K562 (cell line): Measurements from ENCODE around the gene CDR2L. TPM values are rescaled to one million over a fixed set of nuclear protein-coding genes. Genes with fewer than 3 reads are reported as not detected.

Experiments used
- ARID2 ChIP-seq: fragments of 450-650 bp; IDR thresholded peaks from 2 replicates; pipeline ENCODE4 v1.6.1; 2017; ENCODE audit warnings: antibody characterized with exemption, mild to moderate bottlenecking
- CHD2 ChIP-seq: IDR thresholded peaks from 2 replicates; pipeline ENCODE4 v1.6.1; 2011; ENCODE audit warnings: low read depth, low read length
- ETV5 ChIP-seq: sonication (generic); formaldehyde crosslinking; IDR thresholded peaks from 2 replicates; pipeline ENCODE4 v1.4.0; 2020; ENCODE audit warnings: low read depth, mild to moderate bottlenecking, missing genetic modification reagents
- FOSL1 ChIP-seq: fragments of 200-800 bp; sonication (Bioruptor generic); conservative IDR thresholded peaks from 2 replicates; pipeline ENCODE4 v1.6.1; 2016; ENCODE audit warnings: missing genetic modification characterization, missing compliant biosample characterization
- FOXO4 ChIP-seq: fragments of 450-650 bp; formaldehyde crosslinking; IDR thresholded peaks from 2 replicates; pipeline ENCODE4 v1.4.0; 2020; ENCODE audit warnings: mild to moderate bottlenecking, moderate library complexity
- HDAC2 ChIP-seq: fragments of 450-650 bp; IDR thresholded peaks from 2 replicates; pipeline ENCODE4 v1.6.1; 2016; ENCODE audit warnings: mild to moderate bottlenecking
- HNRNPH1 ChIP-seq: fragments of 200-400 bp; formaldehyde crosslinking; optimal IDR thresholded peaks from 2 replicates; pipeline ENCODE3; 2017; ENCODE audit warnings: low read depth, mild to moderate bottlenecking, low read length, moderate library complexity
- HNRNPK ChIP-seq: fragments of 200-400 bp; formaldehyde crosslinking; IDR thresholded peaks from one replicate; pipeline ENCODE4 v1.6.1; 2018; ENCODE audit warnings: mild to moderate bottlenecking, low read depth, low read length; ENCODE audit not compliant: poor library complexity, severe bottlenecking
- JUN ChIP-seq, 2 experiments: sonication (generic) in 1 of 2; formaldehyde crosslinking in 1 of 2; IDR thresholded peaks; 2 replicates each; pipeline versions ENCODE4 v1.6.1 to v1.8.0; 2012 to 2022; ENCODE audit warnings: borderline replicate concordance in 2 of 2, mild to moderate bottlenecking in 2 of 2, improper control_type of control experiment in 1 of 2, low read depth in 1 of 2, low read length in 1 of 2, missing genetic modification reagents in 1 of 2
- JUND ChIP-seq, 2 experiments: IDR thresholded peaks; 2 replicates in 1 of 2; 3 replicates in 1 of 2; pipeline ENCODE4 v1.6.1; 2011; ENCODE audit warnings: borderline replicate concordance in 2 of 2, low read depth in 2 of 2, low read length in 2 of 2, improper control_type of control experiment in 1 of 2, missing biosample characterization in 1 of 2, missing genetic modification characterization in 1 of 2, missing genetic modification reagents in 1 of 2
- KAT2B ChIP-seq: IDR thresholded peaks from one replicate; pipeline ENCODE4 v1.6.1; 2012; ENCODE audit warnings: low read depth, mild to moderate bottlenecking, control low read depth, inconsistent platforms, low read length, moderate library complexity
- LEF1 ChIP-seq: fragments of 450-650 bp; IDR thresholded peaks from 2 replicates; pipeline ENCODE4 v1.6.1; 2016; ENCODE audit warnings: mild to moderate bottlenecking
- MCM7 ChIP-seq, 2 experiments: fragments of 450-650 bp; IDR thresholded peaks; 2 replicates each; pipeline ENCODE4 v1.6.1; 2016 to 2018
- NFATC3 ChIP-seq: fragments of 450-650 bp; IDR thresholded peaks from 2 replicates; pipeline ENCODE4 v1.6.1; 2017; ENCODE audit warnings: mild to moderate bottlenecking
- RERE ChIP-seq: sonication (generic); formaldehyde crosslinking; IDR thresholded peaks from 2 replicates; pipeline ENCODE4 v1.8.0; 2023; ENCODE audit warnings: missing genetic modification reagents, mild to moderate bottlenecking, borderline replicate concordance
- RFX7 ChIP-seq: fragments of 250-450 bp; sonication (Bioruptor Pico); IDR thresholded peaks from 2 replicates; pipeline ENCODE4 v1.5.1; 2021; ENCODE audit warnings: mild to moderate bottlenecking
- RNF2 ChIP-seq: sonication (generic); IDR thresholded peaks from 2 replicates; pipeline ENCODE4 v1.6.1; 2016
- ZC3H4 ChIP-seq: sonication (generic); formaldehyde crosslinking; IDR thresholded peaks from 2 replicates; pipeline ENCODE4 v1.9.0; 2021; ENCODE audit warnings: missing genetic modification reagents, borderline replicate concordance
- ZNF143 ChIP-seq: sonication (generic); formaldehyde crosslinking; IDR thresholded peaks from 2 replicates; pipeline ENCODE4 v1.9.0; 2022; ENCODE audit warnings: mild to moderate bottlenecking, missing genetic modification reagents
- ZNF324 ChIP-seq: fragments of 250-450 bp; sonication (Bioruptor Pico); IDR thresholded peaks from 2 replicates; pipeline ENCODE4 v1.4.0; 2020; ENCODE audit warnings: mild to moderate bottlenecking
- ZNF444 ChIP-seq: fragments of 250-450 bp; sonication (Bioruptor Pico); IDR thresholded peaks from 2 replicates; pipeline ENCODE4 v1.4.0; 2020; ENCODE audit warnings: mild to moderate bottlenecking, moderate library complexity
- ZNF445 ChIP-seq: fragments of 250-450 bp; sonication (Bioruptor Pico); IDR thresholded peaks from 2 replicates; pipeline ENCODE4 v1.4.0; 2020; ENCODE audit warnings: low read depth, mild to moderate bottlenecking, moderate library complexity
- ZNF668 ChIP-seq: fragments of 250-450 bp; sonication (Bioruptor Pico); IDR thresholded peaks from 2 replicates; pipeline ENCODE4 v1.8.0; 2022; ENCODE audit warnings: mild to moderate bottlenecking, inconsistent platforms
- polyA plus RNA-seq, 8 experiments: library from polyadenylated mRNA; depleted of rRNA in 4 of 8; stranded (reverse) in 5 of 8; unstranded in 3 of 8; fragments of >200 nt; fragmentation: Nextera tagmentation in 2 of 8; fragmentation: Illumina TruSeq in 1 of 8; extraction: Ambion mirVana in 2 of 8; extraction: Trizol in 1 of 8; gene quantifications; 2 replicates each; pipeline versions ENCODE4 v1.2.1 to v1.2.3, GENCODE V29; 2011 to 2014; ENCODE audit warnings: inconsistent platforms in 1 of 8, missing spikeins in 1 of 8
- total RNA-seq, 7 experiments: library from RNA; depleted of rRNA in 6 of 7; stranded (reverse); fragments of >200 nt in 6 of 7; fragmentation: Illumina TruSeq in 2 of 7; extraction: Trizol in 2 of 7; gene quantifications; 2 replicates each; pipeline versions ENCODE4 v1.2.1 to v1.2.3, GENCODE V29; 2011 to 2021; ENCODE audit warnings: low replicate concordance in 1 of 7

The CDR2L gene
- total and polyA plus RNA-seq, 9 of the 15 experiments (the other 6 are each of a cell fraction or from before 2014, with no cell fraction given) = 2.7 to 16.0 (median 7.3) TPM

GRCh38 chr17:75012346-75013091 is 25.1 kb downstream of the CDR2L start, which contains the start of gene MRPL58 (continued):
- TF ChIP-seq RERE (no peak), JUND (IDR thresholded peaks at IDR 0.05; ENCODE audit: borderline replicate concordance, low read depth, low read length) (peak; percentile 55), JUND (tag; IDR thresholded peaks at IDR 0.05; ENCODE audit: borderline replicate concordance, low read depth, low read length) (no peak), ZC3H4 (CRISPR knock-in tag) (no peak), ZNF668 (CRISPR knock-in tag) (peak; percentile 41; the same call in 1 of the 2 replicates), ARID2 (no peak), MCM7 (IDR thresholded peaks at IDR 0.05) (no peak), FOSL1 (tag) (0 out of 2 replicates have a peak, but pooled peaks have one; percentile 26), CHD2 (peak; percentile 41; the same call in 1 of the 2 replicates), NFATC3 (no peak), RNF2 (peak; percentile 75; the same call in 1 of the 2 replicates), ETV5 (peak; percentile 86), ZNF143 (CRISPR knock-in tag) (no peak), HNRNPH1 (no peak), KAT2B (no peak), JUN (IDR thresholded peaks at IDR 0.05; ENCODE audit: borderline replicate concordance, low read depth, low read length) (peak; percentile 63), JUN (CRISPR knock-in tag; IDR thresholded peaks at IDR 0.05; ENCODE audit: borderline replicate concordance) (no peak; the same call in 1 of the 2 replicates), ZNF324 (CRISPR knock-in tag) (no peak), ZNF444 (no peak), ZNF445 (no peak), RFX7 (CRISPR knock-in tag) (no peak), FOXO4 (CRISPR knock-in tag) (no peak), LEF1 (0 out of 2 replicates have a peak, but pooled peaks have one; percentile 15), HDAC2 (0 out of 2 replicates have a peak, but pooled peaks have one; percentile 34), HNRNPK (no peak)
